Measurements from ENCODE around the gene OSR1.

OSR1 gene

GRCh38 chr2:19357402-19358241 lies 801 bp downstream of the OSR1 start:
- no peak for DNase-seq

GRCh38 chr2:19356545-19357401 lies 1.6 kb downstream of the OSR1 start:
- DNase-seq: no peak

DNA sequence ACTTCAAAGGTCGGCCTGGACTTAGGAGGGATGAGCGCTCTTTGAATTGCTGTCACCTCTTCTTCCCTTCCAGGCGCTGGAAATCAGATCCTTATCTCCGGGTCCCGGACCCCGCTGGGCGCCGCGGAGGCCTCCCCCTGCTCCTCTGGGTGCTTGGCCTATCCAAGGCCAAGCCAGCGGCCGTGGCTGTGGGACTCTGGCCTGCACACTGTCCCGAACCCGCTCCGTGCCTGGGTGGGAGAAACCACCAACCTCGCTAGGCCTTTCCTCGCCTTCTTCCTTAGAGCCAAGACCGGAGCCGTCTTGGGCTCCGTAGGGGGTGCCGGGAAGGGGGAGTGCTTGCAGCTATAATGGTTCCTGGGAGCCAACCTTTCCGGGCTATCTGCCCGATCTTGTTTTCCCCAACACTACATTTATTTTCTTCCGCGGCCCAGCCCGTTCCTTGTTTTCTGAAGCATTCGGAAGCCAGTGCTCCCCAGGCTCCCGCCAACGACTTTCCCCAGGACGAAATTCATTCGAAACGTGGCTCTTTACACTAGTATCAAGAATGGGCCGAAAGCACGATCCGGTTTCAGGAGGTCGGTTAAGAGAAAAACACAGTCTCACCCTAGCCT lies 2.4 kb downstream of the OSR1 start:
- no peak for DNase-seq

- DNase-seq: no peak
These were observed 3.0 kb downstream of the OSR1 start for GRCh38 chr2:19355416-19355821.

GRCh38 chr2:19355014-19355405 lies 3.4 kb downstream of the OSR1 start:
- no peak for DNase-seq

GRCh38 chr2:19353721-19354050 lies 4.7 kb downstream of the OSR1 start:
- no peak for DNase-seq

- DNase-seq: no peak
These were observed 5.3 kb downstream of the OSR1 start for GRCh38 chr2:19352946-19353720.

- DNase-seq: no peak
These were observed 6.3 kb downstream of the OSR1 start for GRCh38 chr2:19351899-19352697.

DNA sequence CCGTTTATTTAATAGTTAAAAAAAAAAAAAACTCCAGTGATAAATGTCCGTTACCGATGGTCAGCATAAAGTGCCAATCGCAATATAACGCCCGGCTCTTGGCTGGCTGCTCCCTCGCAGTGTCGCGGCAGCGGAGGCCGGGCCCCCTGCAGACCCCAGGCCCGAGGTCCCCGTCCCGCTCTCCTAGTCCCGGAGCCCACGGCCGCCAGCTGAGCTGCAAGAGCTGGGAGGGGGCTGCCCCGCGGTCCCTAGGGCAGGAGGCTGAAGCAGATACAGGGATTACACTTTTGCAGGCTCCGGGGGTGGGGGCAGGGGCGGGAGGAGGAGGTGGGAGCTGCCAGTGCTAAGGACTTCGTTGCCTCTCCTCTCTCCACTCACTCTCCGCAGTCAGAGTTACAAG lies 6.9 kb downstream of the OSR1 start:
- no peak for DNase-seq

DNA sequence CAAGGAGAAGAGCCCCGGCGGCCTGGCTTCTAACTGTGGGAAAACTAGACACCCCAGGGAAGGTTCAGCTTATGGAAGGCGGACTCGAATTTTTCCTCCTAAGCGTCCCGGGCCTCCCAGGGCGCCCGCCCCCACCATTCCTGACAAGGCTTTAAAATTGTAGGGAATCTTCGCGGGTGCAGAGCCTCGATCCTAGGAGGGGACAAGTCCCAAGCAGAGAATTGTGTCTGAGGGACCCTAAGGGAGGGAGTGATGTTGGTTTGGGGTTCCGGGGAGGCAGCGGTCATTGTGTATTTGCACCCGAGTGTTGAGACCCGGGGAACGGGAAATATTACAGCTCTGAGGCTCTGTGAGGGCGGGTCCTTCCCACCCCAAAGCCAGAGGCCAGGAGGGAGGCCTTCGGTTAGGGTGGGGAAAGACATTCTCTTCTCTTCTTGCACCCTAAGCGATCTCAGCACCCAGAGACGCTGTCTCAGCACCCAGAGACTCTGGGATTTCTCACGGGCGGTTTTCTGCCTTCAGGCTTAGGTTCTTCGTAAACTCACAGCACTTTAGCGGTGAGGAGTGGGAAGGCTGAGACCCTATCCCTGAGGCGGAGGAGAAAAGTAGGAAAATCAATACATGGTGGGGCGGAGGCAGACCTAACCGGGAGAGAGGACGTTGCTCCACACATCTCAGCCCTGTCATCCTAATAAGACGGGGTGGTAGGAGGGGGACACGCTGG lies 7.6 kb downstream of the OSR1 start:
- no peak for DNase-seq

GRCh38 chr2:19349911-19350677 lies 8.3 kb downstream of the OSR1 start:
- peak; percentile 58 for DNase-seq

DNA sequence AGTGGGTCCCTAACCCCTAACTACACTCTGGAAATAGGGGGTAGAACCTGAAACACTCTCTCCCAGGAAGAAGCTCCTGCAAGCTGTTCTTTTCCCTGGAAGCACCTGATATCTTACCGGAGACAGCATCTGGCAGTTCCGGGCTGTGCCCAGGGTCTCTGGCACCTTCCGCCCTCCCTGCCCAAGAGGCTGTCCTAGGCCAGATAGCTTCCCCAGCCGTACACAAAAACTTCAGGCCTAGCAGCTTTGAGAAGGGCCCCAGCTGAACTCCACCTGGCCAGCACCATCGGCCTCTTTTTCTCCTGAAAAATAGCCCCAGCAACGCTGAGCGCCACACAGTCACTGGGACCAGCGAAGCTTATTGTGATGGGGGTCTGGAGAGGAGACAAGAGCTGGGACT lies 9.7 kb downstream of the OSR1 start:
- no peak for DNase-seq

GRCh38 chr2:19347619-19348562 lies 10.5 kb downstream of the OSR1 start:
- peak; percentile 98 for DNase-seq

DNA sequence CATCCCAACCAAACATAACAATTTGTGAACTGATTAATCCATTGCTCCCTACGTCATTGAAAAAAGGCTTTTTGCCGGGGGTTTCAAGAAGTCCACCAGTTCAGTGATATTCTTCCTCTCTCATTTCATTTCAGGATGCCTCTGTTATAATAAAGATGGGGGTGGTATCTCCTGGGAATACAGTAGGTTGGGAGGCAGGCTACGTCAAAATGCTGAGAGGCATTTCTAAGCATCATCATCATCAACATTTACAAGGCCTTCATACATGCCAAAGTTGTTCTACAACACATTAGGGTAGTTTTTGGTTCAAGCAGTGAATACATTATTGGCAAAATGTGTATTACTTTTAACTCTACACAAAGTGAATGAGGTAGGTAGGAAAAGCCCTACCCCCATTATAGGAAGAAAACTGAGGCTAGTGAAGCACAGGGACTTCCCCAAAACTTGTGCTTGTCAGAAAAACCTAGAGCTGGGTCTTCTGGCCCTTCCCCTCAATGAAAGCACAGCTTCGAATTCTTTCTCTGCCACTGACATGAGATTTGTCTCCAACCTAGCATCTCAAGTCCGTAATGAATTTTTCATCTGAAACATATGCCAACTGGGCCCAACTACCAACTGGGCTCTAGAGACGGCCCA lies 11.3 kb downstream of the OSR1 start:
- peak; percentile 30 for DNase-seq

DNA sequence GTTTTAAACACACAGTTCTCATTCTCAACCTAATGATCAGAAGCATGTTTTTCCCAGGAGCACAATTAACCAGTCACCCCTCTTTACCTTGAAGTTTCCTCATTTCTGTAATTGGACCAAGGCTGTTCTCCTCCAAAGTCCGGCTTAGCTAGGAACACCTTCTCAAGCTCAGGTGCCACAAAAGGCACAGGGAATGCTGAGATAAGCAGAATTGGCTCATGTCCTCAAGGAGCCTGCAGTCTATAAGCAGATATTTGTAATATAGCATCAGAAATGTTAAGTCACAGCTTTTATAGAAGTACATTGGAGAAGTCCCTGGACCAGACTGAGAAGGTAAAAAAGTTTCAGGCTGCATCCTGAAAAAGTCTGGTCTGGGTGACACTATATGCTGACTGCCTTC lies 20.7 kb downstream of the OSR1 start:
- DNase-seq: no peak

- no peak for DNase-seq
These were observed 21.2 kb downstream of the OSR1 start for GRCh38 chr2:19337202-19337601.

DNA sequence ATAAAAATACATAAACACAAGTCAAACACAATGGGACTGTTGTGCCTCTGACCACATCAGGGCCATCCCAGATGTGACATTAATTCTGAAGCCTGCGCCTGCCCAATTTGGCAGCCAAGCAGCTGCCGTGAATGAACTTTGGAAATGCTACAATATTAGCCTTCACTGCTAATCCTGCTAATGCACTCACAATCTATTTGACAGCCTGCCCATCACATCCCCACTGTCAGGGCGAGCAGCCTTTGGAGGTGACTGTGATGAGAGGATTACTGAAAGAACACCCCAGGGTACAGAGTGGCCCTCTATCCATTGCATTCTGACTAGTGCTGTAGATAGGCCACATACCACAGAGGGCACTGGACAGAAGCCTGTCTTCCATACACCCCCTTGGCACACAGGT lies 21.6 kb downstream of the OSR1 start:
- DNase-seq: no peak

DNA sequence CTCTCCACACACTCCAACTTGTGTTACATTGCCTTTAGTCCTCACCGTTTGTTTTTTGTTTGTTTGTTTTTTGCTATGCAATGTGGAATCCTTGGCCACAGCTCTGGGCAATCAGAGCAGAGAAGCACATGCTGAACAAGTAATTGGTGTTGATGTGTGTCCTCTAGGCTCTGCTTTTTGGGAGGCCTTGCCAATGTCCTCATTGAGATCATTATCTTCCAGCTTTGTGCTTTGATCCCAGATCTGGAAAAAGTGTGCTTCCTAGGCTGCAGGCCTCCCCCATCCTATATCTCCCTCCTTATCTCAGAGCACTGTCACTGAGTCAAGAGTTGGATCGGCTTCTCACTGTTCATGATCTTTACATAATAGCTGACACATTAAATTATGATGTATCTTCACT lies 25.9 kb downstream of the OSR1 start:
- DNase-seq: no peak

- DNase-seq: no peak
These were observed 27.0 kb downstream of the OSR1 start for GRCh38 chr2:19331450-19331849.

All from CD4-positive, alpha-beta T cell treated with Interleukin-21 for 1 hour (primary cell).